Activated naive CD4-positive, alpha-beta T cell treated with anti-CD3 and anti-CD28 coated beads, Interleukin-2, amount 10 ng/mL, durations not matched to agents 7 days and 5 days (primary cell): Measurements from ENCODE around the gene P2RX5.

Source experiments
- CTCF ChIA-PET: fragments of 350-600 bp; sonication (Branson Sonifier 250); formaldehyde crosslinking; loops from one replicate; lab custom pipeline; 2021; ENCODE audit warnings: antibody characterized with exemption; lab: Charles Lee
- DNase-seq: peaks from one replicate; pipeline ENCODE4 v3.0.0-alpha.2; 2020
- H3K27ac Mint-ChIP-seq: one replicate; pipeline ENCODE4 v1.8.0; 2021; ENCODE audit warnings: mild to moderate bottlenecking, moderate library complexity, mixed read lengths
- H3K27me3 Mint-ChIP-seq: one replicate; pipeline ENCODE4 v1.8.0; 2021; ENCODE audit warnings: mild to moderate bottlenecking, mixed read lengths
- H3K36me3 Mint-ChIP-seq: one replicate; pipeline ENCODE4 v1.8.0; 2021; ENCODE audit warnings: mixed read lengths
- H3K4me1 Mint-ChIP-seq: one replicate; pipeline ENCODE4 v1.8.0; 2021; ENCODE audit warnings: mixed read lengths
- H3K4me3 Mint-ChIP-seq: one replicate; pipeline ENCODE4 v1.8.0; 2021; ENCODE audit warnings: mild to moderate bottlenecking, moderate library complexity, mixed read lengths
- H3K9me3 Mint-ChIP-seq: one replicate; pipeline ENCODE4 v1.8.0; 2021; ENCODE audit warnings: mixed read lengths

Gene P2RX5

DNA sequence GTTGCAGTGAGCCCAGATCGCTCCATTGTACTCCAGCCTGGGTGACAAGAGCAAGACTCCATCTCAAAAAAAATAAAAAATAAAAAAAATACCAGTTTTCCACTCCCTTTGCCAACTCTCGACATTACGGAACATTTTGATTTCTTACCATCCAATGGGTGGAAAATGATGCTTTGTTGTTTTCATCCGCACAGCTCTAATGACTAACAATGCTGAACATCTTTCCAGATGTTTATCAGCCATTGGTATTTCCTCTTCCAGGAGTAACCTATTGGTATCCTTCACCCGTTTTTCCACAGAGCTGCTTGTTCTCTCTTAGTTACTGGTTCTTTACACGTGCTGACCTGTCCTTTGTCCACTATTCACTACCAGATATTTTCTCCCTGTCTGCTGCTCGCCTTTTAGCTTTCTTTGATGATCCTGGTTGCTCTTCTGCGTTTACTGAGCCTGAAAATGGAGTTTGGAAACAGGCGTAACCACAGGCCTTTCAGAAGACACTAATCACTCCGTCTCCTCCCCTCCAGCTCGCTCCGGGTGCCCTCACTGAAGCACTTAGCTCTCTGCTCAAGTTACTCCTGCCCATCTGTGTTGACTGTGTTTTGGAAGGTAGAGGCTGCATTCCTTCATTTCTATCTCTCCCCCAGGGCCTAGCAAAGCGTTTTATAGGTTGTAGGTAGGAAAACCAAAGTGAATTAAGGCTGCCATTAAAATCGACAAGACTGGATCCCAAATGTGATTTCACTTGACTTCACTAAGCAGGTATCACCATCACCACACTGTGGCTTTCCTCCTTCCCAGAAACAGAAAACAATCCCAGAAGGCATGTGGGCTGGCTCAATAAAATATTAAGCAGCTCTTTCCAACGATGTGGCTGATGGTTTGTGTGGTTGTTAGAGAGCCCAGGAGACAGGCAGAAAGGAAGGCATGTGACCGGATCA, 68.9 kb downstream of the P2RX5 start:
- Mint-ChIP-seq H3K4me3 (no peak overlapping the region), H3K4me1 (no peaks in the 10 kb centered on the region), H3K36me3 (peaks cover 18% of the 10 kb centered on the region), H3K9me3 (no peaks in the 10 kb centered on the region), H3K27me3 (no peaks in the 10 kb centered on the region), H3K27ac (no peak overlapping the region)
- no peak for DNase-seq
- CTCF ChIA-PET, result interaction anchor here (0.9 kb wide), 1 partner anchor 21 kb away, joined by 3 read pairs; no protein-coding TSS in a partner anchor
